OCI-LY3 (cell line): ENCODE data around the gene USP53.

Experiments
- CTCF ChIP-seq: fragments of 200-600, 300-600 bp; sonication (generic); IDR thresholded peaks from 2 replicates; pipeline ENCODE4 v1.5.1; 2014; ENCODE audit warnings: antibody characterized with exemption, low read length, low read depth
- EZH2phosphoT487 ChIP-seq: fragments of 200-600 bp; shearing (Covaris generic); IDR thresholded peaks from 2 replicates; pipeline ENCODE4 v1.6.1; 2018; ENCODE audit warnings: antibody characterized with exemption, mixed run types, low read depth

- TF ChIP-seq CTCF (no peak), EZH2phosphoT487 (no peak)
These were observed 83.8 kb downstream of the USP53 start for GRCh38 chr4:119296356-119296755.
